GM21723 (cell line): Measurements from ENCODE around the gene GRID2.
"Not testable (repeated sequence)": the region's sequence is repeated elsewhere in the genome, so short reads cannot be mapped to it uniquely, and the experiment has no call there.

Source experiments
- ATAC-seq: cut with Tn5 transposase; IDR thresholded peaks from one replicate; pipeline ENCODE4 v1.9.1; 2021; ENCODE audit warnings: mild to moderate bottlenecking, moderate library complexity; ENCODE audit not compliant: unreplicated experiment

Gene GRID2

DNA sequence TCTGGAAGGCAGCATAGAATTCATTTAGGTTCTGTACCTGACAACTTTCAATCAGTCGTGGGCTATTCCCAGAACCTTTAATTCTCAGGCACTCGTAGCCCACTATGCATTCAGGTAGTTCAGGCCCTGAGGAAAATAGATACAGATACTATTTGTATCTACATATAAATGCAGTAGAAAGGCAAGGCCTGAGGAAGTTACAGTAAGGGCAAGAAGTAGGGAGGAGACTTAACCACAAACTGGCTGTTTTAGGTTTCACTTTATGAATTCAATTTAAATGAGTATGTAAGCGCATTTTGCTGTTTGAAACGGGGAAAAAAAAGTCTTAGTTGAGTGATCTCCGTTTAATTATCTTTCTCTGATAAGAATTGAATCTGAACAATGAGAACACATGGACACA, 995.4 kb downstream of the GRID2 start:
- no peak for ATAC-seq

DNA sequence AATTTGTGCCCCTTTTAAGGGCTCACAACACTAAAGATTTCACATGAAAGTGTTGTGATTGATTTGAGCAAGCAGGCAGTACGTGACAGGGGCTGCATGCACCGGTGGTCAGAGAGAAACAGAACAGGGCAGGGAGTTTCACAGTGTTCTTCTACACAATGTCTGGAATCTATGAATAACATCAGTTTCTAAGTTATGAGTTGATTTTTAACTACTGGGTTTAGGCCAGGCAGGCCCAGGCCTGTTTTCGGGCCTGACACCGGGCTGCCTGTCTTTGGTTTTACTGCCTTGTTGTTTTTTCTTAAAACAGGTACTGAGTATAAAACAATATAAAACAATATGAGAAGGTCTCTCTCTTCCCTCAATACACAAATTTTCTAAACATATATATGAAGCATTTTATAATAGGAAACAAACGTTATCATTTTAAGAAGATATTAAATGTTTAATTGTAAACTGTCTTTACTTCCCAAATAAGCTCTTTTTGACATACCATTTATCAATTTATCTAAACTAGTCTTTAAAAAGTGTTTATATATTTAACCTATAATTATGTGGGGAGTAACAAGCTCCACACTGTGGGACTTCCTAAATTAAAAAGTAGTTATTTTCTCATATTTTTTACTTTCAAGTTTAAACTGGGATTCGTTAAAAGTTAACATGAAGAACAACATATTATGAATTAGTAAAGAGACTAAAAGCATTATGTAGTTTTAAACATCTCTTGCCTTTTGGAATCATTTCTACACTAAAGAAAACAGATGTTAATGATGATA, 997.2 kb downstream of the GRID2 start:
- ATAC-seq = not testable (repeated sequence)

DNA sequence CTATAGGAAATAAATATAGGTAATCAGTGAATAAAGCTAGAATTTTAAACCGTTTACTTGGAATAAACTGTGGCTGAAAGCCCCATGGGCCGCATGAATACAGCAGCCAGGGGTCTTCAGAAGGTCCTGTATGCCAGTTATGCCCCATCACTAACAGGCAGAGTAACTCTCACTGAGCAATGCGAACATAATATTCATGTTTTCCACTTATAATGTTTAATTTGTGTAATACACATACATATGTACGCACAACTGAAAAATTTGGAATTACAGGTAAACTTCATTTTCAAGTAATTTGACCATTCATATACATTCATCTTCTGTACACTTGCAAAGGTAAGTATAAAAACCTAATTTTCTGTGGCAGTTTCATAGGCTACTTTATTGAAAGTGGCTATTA, 998.5 kb downstream of the GRID2 start:
- ATAC-seq = no peak

DNA sequence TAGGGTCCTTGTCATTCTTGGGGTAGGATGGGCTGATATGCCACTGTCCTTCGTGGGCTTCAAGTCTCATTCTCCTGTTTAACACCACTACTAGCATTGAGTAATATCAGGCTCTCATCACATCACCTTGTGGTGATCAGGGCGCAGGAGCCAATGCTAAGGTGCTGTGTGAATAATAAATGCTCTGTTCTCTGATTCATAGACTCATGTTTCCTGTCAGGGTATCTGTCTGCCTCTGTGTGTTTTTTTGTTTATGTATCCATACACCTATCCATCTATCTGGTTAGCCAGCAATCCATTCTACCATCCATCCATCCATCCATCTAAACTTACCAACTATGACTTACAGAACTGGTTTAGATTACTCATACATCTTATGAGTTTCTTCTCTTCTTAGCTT, 999.7 kb downstream of the GRID2 start:
- no peak for ATAC-seq

DNA sequence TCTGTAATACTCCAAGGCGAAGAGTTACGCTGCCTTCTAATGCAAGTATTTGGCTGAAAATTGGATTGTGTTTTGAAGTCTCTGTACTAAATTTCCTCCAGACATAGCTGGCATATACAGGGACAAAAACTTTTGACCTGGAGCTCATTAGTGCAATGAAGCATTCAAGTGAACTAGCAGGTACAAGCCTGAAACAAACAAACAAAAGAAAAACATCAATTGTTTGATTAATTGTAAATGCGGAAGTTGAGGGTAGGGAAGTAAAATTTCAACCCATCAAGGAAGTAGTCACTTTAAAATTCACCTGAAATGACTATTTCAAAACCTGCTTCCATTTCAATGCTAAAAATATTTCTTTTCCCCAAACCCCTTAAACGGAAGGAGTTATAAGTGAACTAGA, 1008.5 kb downstream of the GRID2 start:
- ATAC-seq = no peak

DNA sequence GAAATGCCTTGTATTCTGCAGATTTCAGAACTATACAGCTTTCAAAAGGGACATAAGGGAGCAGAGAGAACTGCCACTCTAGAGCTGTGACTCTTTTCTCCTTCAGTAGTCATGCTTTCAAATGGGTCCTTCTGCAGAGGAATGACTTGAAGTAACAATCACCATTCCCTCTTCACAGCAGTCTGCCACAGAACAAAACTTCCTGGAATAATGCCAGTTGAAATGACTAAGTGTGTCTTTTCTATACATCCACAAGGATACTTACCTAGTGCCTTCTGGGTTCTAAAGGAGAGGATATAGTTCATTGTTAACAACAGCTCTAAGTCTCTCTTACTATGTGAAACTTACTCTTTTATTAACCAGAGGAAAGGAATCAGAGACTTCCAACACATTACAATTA, 1009.4 kb downstream of the GRID2 start:
- ATAC-seq = no peak

DNA sequence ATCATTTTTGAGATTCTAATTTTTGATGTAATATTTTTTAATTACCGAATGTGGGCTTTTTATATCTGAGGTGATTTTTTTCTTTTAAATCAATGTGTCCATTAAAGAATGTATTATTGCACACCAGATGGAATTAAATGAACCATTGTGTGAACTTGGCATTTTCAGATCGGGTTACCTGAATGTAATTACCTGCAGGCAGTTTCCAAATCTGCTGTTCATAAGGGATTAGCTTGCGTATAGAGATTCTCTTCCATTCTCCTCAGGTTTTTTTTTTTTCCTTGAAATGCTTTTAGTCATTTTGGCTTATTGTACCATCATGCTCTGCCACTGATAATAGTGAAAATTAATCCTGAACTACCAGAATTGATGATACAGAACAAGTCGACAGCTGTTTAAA, 1013.3 kb downstream of the GRID2 start:
- ATAC-seq = no peak

DNA sequence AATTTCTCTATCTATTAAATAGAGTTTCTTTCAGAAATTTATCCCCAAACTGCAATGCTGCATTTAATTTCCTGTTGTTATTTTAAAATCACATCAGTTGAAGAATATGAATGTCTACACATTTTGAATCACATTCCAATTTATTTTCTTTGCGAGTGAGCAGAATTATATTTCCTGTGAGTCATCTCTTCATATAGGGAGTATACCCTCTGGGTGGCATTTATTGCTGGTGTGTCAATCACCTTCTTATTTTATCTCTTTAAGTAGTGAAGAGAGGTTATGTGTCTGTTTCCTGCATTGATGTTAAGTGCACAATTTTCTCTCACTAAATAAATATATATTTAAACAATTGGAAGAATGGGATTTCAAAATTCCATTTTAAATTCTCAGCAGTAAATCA, 1013.8 kb downstream of the GRID2 start:
- ATAC-seq = no peak

DNA sequence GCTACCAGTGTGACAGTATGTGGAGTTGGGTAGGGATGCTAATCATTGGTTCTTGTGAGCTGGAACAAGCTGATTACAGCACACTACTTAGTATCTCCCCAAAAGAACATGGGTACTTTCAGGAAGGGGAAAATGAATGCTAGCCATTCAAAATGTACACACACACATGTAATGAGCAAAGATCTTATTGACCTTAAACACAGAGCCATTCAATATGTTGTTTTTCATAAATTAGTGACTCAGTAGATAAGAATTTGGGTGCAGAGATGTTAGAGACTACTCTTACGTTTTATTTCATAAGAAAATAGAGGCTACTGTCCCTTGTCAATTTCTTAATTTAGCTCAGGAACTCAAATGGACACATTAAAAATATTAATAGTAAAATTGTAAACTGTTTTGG, 1015.3 kb downstream of the GRID2 start:
- ATAC-seq = no peak

DNA sequence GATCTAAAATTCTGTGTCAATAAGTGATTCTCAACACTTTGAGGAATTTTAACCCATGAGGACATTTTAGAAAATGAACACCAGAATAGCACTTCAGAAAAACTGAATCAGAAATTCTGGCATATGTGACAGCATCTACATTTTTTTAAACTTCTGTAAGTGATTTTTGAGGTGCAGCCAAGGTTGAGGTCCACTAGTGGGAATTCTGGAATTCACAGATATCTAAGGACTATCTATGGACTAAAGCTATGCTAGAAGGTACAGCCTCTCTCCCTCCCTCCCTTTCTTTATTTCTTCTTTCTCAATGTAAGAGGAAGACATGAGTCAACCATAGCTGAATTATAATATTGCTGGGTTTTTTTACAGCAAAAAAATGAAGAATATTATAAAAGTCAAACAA, 1016.6 kb downstream of the GRID2 start:
- ATAC-seq = no peak

DNA sequence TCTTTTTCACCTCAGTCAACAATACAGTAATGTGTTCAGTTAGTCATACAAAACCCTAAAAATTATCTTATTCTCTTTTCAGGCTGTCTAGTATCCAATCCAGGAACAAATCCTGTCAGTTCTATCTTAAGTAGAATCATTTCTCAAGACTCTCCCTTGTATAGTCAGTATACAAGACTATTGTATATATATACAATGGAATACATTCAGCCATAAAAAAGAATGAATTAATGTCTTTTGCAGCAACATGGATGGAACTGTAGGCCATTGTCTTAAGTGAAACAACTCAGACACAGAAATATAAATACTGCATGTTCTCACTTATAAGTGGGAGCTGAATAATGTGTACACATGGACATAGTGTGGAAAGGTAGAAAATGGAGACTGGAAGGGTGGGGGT, 1023.6 kb downstream of the GRID2 start:
- no peak for ATAC-seq

DNA sequence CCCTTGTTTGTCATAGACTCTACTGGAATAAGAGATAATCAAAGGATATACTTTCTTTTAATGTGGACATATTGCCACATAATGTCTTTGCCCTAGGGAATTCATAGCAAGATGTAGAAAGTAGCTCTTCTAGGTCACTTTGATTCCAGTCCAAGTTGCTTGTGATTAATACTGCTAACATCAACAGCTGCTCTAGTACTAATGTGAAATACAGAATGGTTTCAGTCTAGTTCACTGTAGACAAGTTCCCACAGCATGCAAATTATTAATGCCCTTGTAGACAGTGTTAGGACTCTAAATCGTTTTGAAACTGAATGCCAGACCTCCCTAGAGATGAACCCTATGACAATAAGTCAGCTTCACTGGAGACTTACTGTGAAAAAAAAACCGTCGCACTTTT, 1030.2 kb downstream of the GRID2 start:
- peak; percentile 71 for ATAC-seq

DNA sequence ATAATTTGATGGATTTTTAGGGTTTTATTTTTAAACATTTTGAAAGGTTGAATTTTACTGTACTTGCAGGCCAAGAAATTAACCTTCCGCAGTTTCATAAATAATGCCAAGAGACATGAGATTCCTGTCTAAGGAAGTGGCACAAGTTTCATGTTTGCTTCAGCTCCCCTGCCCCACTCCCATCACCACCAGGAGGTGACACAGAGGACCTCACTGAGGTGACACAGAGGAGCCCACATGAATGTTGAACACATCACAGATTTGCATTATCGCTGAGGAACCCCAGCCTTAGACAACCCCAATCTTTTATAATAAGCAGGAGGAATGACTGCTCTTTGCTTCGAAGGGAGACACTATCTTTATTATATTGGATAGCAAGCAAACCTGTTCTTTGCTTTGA, 1033.4 kb downstream of the GRID2 start:
- ATAC-seq = no peak

DNA sequence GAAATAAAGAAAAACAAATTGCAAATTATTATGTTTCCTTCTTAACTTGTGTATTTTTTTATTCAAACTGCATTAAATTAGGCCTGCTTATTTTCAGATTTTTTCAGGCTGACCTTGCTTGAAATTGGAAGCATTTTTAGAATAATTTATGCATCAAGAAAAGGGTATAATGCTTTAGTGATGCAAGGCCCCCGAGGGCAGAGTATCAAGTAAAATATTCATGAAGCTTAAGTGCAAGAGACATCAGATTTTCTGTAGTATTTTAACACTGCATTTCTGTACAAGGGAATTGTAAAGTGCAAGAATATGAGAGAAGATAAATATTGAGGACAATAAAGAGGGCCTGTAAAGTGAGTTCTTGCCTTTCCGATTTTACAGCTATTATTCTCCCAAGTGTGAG, 1039.0 kb downstream of the GRID2 start:
- ATAC-seq = no peak

DNA sequence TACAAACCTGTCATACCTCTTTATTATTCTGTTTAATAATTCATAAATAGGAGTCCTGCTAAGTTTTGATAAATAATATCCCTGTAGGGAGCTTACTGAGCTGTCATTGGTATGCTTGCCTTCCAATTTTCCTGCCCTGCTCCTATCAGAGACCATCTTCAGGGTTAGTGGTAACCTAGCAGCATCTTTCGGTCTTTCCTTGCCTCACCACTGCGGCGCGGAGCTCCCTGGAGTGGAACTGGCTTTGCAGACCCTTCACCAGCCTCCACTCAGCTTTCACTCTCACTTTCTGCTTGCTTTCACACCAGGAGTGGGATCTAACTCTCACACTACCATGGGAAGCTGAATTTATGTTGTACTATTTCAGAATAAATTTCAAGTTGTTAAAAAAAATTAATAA, 1043.1 kb downstream of the GRID2 start:
- ATAC-seq = no peak

DNA sequence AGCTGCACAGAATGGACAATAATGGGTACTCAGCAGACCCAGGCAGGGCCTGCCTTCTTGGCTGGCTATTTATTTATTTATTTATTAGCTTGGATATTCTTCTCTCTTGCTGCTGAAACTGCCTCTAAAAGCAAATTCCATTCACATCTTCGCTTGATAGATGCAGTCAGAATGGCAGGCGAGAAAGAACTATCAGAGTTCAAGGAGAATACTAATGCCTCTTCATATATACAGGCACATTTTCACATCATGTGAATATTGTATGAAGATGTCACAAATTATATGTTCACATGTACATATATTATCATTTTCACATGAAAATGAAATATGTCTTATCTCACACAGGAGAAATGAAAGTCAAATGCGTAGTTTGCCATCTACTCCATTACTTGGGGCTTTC, 1045.1 kb downstream of the GRID2 start:
- ATAC-seq = no peak

DNA sequence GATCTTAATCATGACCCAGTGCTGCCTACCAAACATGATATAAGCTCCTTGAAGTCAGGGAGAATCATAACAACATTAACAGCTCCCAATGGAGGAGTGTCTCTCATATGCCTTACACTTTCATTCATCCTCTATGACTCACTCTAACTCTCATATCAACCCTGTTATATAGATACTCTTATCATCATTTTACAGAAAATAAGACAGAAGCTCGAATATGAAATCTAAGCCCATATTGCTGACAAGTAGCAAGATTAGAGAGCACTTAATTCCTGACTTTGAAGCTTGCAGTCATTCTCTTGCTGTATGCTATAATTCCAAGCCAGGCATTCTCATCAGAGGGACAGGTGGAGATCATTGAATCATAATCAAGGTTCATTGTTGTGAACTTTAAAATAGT, 1048.1 kb downstream of the GRID2 start:
- no peak for ATAC-seq

DNA sequence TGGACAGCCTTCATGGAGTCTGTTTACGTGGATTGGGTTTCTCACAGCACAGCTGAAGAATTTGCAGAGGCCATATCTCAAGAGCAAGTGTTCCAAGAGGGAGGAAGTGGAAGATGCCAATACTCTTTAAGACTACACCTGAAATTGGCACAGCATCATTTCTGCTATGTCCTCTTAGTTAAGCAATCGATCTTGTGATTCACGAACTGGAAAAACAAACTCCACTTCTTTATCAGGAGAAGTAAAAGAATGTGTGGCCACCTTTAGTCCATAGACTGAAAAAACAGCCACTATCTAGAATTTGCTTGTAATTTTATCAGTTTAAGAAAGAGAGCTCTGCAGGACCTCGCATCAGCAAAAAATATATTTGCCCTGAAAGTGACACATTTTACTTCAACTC, 1051.6 kb downstream of the GRID2 start:
- ATAC-seq = no peak

DNA sequence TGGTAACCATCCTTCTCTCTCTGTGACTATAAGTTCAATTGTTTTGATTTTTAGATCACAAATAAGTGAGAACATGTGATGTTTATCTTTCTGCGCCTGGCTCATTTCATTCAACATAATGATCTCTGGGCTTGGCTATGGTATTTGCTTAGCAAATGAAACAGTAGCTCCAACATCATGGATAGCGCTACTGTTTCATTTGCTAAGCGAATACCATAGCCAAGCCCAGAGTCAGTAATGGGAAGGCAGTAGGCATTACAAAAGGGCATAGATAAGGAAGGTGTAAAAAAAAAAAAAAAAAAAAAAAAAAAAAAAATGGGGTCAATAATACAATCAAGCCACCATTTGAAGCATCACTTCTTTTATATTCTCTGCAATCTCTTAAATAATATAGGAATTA, 1055.8 kb downstream of the GRID2 start:
- ATAC-seq = no peak

DNA sequence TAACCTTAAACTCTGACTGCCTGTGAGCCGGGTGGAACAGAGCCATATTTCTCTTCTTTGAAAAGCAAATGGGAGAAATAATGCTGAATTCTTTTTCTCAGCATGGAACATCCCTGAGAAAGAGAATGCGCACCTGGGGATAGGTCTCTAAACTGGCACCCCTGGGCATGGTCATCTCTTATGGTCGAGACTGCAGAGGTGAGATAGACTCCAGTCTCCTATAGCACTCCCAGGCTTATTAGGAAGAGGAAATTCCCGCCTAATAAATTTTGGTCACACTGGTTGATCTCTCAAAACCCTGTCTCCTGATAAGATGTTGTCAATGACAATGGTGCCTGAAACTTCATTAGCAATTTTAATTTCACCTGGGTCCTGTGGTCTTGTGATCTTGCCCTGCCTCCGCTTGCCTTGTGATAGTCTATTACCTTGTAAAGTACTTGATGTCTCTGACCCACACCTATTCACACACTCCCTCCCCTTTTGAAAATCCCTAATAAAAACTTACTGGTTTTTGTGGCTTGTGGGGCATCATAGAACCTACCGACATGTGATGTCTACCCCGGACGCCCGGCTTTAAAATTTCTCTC, 1062.5 kb downstream of the GRID2 start:
- ATAC-seq = not testable (repeated sequence)

DNA sequence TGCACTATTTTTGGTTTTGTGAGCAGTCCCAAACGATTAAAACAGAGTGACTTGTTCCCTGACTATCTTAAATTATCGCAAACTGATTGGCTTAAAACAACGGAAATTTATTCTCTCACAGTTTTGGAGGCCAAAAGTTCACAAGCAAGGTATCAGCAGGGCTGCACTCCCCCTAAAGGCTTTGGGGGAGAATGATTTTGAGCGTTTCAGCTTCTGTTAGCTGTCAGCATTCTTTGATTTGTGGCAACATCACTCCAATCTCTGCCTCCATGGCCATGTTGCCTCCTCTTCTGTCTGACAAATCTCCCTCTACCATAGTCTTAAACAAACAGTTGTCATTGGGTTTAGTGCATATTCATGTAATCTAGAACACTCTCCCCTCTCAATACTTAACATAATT, 1065.2 kb downstream of the GRID2 start:
- ATAC-seq = no peak

DNA sequence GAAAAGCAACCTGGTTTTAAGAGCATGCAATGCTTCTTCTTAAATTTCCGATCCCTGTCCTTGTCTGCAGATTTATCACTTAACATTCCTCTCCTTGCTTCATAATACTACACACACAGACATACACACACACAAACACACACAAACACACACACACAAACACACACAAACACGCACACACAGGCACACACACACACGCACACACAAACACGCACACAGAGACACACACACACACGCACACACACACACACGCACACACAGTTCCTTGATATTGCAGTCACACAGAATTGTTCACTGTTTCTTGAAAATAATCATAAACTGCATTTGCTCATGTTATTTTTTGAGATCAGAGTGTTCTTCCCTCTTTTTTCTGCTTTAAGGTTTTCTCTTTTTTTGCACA, 1066.5 kb downstream of the GRID2 start:
- ATAC-seq = no peak
